ENCODE measurements around the gene SLC26A9.
"Not testable (repeated sequence)": the region's sequence is repeated elsewhere in the genome, so short reads cannot be mapped to it uniquely, and the experiment has no call there.

GRCh38 chr1:205889006-205889405 is 54.2 kb downstream of the SLC26A9 start:
- TF ChIP-seq CTCF (conservative IDR thresholded peaks at IDR 0.05; ENCODE audit: low read depth, low read length); EZH2 (IDR thresholded peaks at IDR 0.05; ENCODE audit: borderline replicate concordance, low read depth, low read length, poor library complexity, severe bottlenecking): not testable (repeated sequence)

All from A673 (cell line).